ENCODE data around the gene RAD51B. TPM values are rescaled to one million over a fixed set of nuclear protein-coding genes. Genes with fewer than 3 reads are reported as not detected.
"Not testable (repeated sequence)": the region's sequence is repeated elsewhere in the genome, so short reads cannot be mapped to it uniquely, and the experiment has no call there.

Gene RAD51B
- total RNA-seq, 1 experiment from 2014 or later, result 16.7 TPM

GRCh38 chr14:68182492-68182891, 362.9 kb downstream of the RAD51B start:
- Histone ChIP-seq H3K4ac (ENCODE audit: low read depth, low read length) (no peak overlapping the region), H4K8ac (replicated peaks; ENCODE audit: insufficient read length, low read depth, low read length) (no peak overlapping the region), H2BK15ac (ENCODE audit: low read depth, low read length) (no peak overlapping the region), H2AK5ac (ENCODE audit: insufficient read length, low read length) (no peak overlapping the region), H2BK12ac (ENCODE audit: insufficient read length, low read depth, low read length) (no peak overlapping the region), H3K9me3 (ENCODE audit: control insufficient read depth, low read depth, low read length) (no peaks in the 10 kb centered on the region), H2AFZ (ENCODE audit: low read length) (no peak overlapping the region), H4K20me1 (ENCODE audit: control insufficient read depth, insufficient read depth, insufficient read length) (no peaks in the 10 kb centered on the region), H3K27me3 (ENCODE audit: insufficient read depth, low read length) (no peaks in the 10 kb centered on the region), H2BK5ac (ENCODE audit: insufficient read length, low read length) (no peak overlapping the region), H3K79me1 (ENCODE audit: insufficient read depth, low read depth, low read length, poor library complexity, severe bottlenecking) (no peaks in the 10 kb centered on the region), H3K14ac (ENCODE audit: insufficient read depth, low read length) (no peak overlapping the region), H3K18ac (ENCODE audit: insufficient read length, low read depth, low read length) (no peak overlapping the region), H3K27ac (ENCODE audit: insufficient read length, low read depth, low read length) (no peak overlapping the region), H2BK20ac (ENCODE audit: low read depth, low read length, poor library complexity, severe bottlenecking) (no peak overlapping the region), H3K9ac (ENCODE audit: extremely low read depth, insufficient read length, low read length) (no peak overlapping the region), H3K79me2 (ENCODE audit: insufficient read depth, low read length) (no peaks in the 10 kb centered on the region), H4K91ac (ENCODE audit: insufficient read length, low read depth, low read length) (no peak overlapping the region), H3K23ac (ENCODE audit: insufficient read length, low read depth, low read length) (no peak overlapping the region), H3K56ac (ENCODE audit: insufficient read length, low read depth, low read length) (no peak overlapping the region), H3T11ph (ENCODE audit: low read length) (no peak overlapping the region), H2BK120ac (ENCODE audit: low read depth, low read length, poor library complexity, severe bottlenecking) (no peak overlapping the region), H3K23me2 (ENCODE audit: insufficient read length, low read depth, low read length, poor library complexity, severe bottlenecking) (no peaks in the 10 kb centered on the region), H4K5ac (ENCODE audit: insufficient read length, low read depth, low read length) (no peak overlapping the region), H3K4me2 (ENCODE audit: insufficient read depth, insufficient read length, low read length) (no peak overlapping the region), H3K4me1 (ENCODE audit: insufficient read depth, low read length) (peaks cover 6% of the 10 kb centered on the region; the same call in 1 of the 2 replicates)
- Mint-ChIP-seq H3K27me3 (ENCODE audit: low read depth) (peaks cover 2% of the 10 kb centered on the region; the same call in 1 of the 2 replicates), H3K9me3 (no peaks in the 10 kb centered on the region), H3K4me3 (no peak overlapping the region), H3K4me1 (peaks cover 22 to 27% of the 10 kb centered on the region in 2 experiments), H3K36me3 (ENCODE audit: insufficient read depth in 1 of 3, low read depth in 3 of 3) (no peaks in the 10 kb centered on the region; a peak in 1 of 7 replicates), H3K27ac (no peak overlapping the region)
- TF ChIP-seq CTCF (conservative IDR thresholded peaks at IDR 0.05), result no peak
- no peak for DNase-seq
- WGBS (ENCODE audit: extremely low coverage, insufficient read length, low lambda C conversion rate), result no CpG with 5 or more reads among the region's 5 CpGs

DNA sequence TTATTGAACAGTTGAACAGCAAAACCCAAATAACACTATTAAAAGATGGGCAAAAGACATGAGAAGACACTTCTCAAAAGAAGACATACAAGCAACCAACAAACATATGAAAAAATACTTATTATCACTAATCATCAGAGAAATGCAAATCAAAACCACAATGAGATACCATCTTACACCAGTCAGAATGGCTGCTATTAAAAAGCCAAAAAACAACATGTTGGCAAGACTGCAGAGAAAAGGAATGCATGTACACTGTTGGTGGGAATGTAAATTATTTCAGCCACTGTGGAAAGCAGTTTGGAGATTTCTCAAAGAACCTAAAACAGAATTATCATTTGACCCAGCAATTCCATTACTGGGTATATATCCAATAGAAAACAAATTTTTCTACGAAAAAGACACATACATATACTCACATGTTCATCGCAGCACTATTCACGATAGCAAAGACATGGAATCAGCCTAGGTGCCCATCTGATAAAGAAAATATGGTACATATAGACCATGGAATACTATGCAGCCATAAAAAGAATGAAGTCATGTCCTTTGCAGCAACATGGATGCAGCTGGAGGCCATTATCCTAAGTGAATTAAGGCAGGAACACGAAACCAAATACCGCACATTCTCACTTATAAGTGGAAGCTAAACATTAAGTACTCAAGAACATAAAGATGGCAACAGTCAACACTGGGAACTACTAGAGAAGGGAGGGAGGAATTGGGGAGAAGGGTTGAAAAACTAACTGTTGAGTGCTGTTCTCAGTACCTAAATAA, 367.1 kb downstream of the RAD51B start:
- H3K79me2 ChIP-seq (ENCODE audit: insufficient read depth, low read length); H3K27me3 ChIP-seq (ENCODE audit: insufficient read depth, low read length); H3K4me2 ChIP-seq (ENCODE audit: insufficient read depth, insufficient read length, low read length); H2AFZ ChIP-seq (ENCODE audit: low read length); H2BK120ac ChIP-seq (ENCODE audit: low read depth, low read length, poor library complexity, severe bottlenecking); H3K27ac ChIP-seq (ENCODE audit: insufficient read length, low read depth, low read length); DNase-seq; H3K9me3 ChIP-seq (ENCODE audit: control insufficient read depth, low read depth, low read length); H2BK5ac ChIP-seq (ENCODE audit: insufficient read length, low read length); H3K56ac ChIP-seq (ENCODE audit: insufficient read length, low read depth, low read length); H2BK15ac ChIP-seq (ENCODE audit: low read depth, low read length); H3K9ac ChIP-seq (ENCODE audit: extremely low read depth, insufficient read length, low read length); H2BK12ac ChIP-seq (ENCODE audit: insufficient read length, low read depth, low read length); H3K18ac ChIP-seq (ENCODE audit: insufficient read length, low read depth, low read length); H4K91ac ChIP-seq (ENCODE audit: insufficient read length, low read depth, low read length); H4K5ac ChIP-seq (ENCODE audit: insufficient read length, low read depth, low read length); H3K4ac ChIP-seq (ENCODE audit: low read depth, low read length); H3K14ac ChIP-seq (ENCODE audit: insufficient read depth, low read length); H3K9me3 Mint-ChIP-seq; H3K27ac Mint-ChIP-seq; H2AK5ac ChIP-seq (ENCODE audit: insufficient read length, low read length); H3T11ph ChIP-seq (ENCODE audit: low read length); H3K4me3 Mint-ChIP-seq; H3K23me2 ChIP-seq (ENCODE audit: insufficient read length, low read depth, low read length, poor library complexity, severe bottlenecking); H3K23ac ChIP-seq (ENCODE audit: insufficient read length, low read depth, low read length); H3K79me1 ChIP-seq (ENCODE audit: insufficient read depth, low read depth, low read length, poor library complexity, severe bottlenecking); H3K36me3 Mint-ChIP-seq (ENCODE audit: insufficient read depth in 1 of 3, low read depth in 3 of 3); H4K20me1 ChIP-seq (ENCODE audit: control insufficient read depth, insufficient read depth, insufficient read length); H3K27me3 Mint-ChIP-seq (ENCODE audit: low read depth); H3K4me1 Mint-ChIP-seq; H3K4me1 ChIP-seq (ENCODE audit: insufficient read depth, low read length); H4K8ac ChIP-seq (replicated peaks; ENCODE audit: insufficient read length, low read depth, low read length); H2BK20ac ChIP-seq (ENCODE audit: low read depth, low read length, poor library complexity, severe bottlenecking): not testable (repeated sequence)
- no CpG with 5 or more reads among the region's 5 CpGs for WGBS (ENCODE audit: extremely low coverage, insufficient read length, low lambda C conversion rate)
